Skin of body (tissue), 2 donors: ENCODE measurements around the gene SOX8. TPM values are rescaled to one million over a fixed set of nuclear protein-coding genes. Genes with fewer than 3 reads are reported as not detected.

Experiments used
- DNase-seq: peaks from one replicate; lab custom pipeline; 2025; lab: John Stamatoyannopoulos, UW
- total RNA-seq: library from RNA; depleted of rRNA; stranded (reverse); fragments of >200 nt; gene quantifications from one replicate; pipeline ENCODE4 v1.2.3, GENCODE V29; 2014

SOX8 gene
- total RNA-seq, 1 donor from 2014 or later = 6.8 TPM

DNA sequence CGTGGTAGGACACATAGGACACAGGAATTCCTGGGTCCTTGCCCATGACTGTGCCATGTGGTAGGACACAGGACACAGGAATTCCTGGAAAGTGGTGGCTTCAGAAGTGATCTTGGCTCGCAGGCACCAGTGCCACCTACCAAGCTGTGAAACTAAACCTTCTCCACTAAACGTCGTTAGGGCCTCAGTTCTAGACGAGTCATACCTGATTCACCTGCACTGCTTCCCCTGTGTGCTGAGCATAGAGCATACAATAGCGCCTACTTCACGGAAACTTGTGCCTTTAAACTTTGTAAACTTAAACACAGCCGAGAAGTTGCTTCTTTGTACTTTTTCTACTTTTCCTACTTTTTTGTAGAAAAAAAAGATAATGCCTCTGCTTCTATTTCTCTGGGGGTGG, 4.8 kb downstream of the SOX8 start:
- no peak for DNase-seq

GRCh38 chr16:986925-987582, 5.5 kb downstream of the SOX8 start:
- no peak for DNase-seq

- no peak for DNase-seq
These were observed 6.3 kb downstream of the SOX8 start for GRCh38 chr16:987906-988305.

DNA sequence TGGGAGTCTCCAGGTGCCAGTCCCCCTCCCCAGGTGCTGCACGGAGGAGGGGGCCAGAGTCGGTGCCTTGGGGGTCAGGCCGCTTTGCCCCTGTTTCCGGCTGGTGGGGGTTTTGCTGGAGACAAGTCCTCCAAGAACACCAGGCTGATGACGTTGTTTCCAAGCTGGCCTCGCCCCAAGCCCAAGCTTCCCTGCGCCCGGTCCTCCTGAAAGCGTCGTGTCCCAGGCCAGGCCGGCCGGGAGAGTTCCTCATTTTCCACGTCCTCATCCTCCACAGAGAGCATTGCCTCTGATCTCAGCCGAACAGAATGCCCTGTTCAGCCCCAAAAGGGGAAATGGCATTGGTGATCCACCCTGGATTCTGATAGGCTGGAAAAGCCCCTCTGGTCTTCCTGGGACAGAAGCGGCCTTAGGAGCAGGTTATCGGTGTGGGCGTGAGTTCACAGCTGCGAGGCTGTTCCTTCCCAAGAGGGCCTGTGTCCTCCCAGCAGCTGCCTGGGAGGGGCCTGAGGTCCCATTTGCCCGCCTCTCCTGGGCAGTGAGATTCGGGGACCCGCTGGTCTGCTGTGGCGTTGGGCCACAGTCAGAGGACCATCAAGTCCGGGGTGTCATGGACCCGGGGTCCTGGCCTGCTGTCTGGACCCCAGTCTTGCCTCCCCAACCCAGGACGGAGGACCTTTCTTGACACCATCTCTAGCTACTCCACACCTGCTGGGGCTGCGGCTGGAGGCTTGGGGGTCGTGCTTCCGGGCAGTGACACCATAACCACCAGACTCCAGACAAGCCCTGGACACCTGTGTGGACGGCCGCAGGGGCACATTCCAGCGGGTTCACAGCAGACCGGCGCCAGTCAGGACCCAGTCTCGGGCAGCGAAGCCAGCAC, 7.1 kb downstream of the SOX8 start:
- DNase-seq = no peak

GRCh38 chr16:989354-989814, 7.8 kb downstream of the SOX8 start:
- no peak for DNase-seq

GRCh38 chr16:990516-991291, 9.1 kb downstream of the SOX8 start:
- DNase-seq = no peak

GRCh38 chr16:991345-991744, 9.8 kb downstream of the SOX8 start:
- DNase-seq = no peak

- no peak for DNase-seq
These were observed 10.2 kb downstream of the SOX8 start for GRCh38 chr16:991773-992172.

DNA sequence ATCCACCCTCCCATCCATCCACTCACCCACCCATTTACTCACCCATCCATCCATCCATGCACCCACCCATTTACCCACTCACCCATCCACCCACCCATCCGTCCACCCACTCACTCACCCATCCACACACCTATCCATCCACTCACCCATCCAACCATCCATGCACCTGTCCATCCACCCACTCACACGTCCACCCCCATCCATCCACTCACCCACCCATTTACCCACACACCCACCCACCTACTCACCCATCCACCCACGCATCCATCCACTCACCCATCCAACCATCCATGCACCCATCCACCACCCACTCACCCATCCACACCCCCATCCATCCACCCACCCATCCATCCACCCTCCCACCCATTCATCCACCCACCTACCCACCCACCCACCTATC, 12.2 kb downstream of the SOX8 start:
- DNase-seq = no peak

DNA sequence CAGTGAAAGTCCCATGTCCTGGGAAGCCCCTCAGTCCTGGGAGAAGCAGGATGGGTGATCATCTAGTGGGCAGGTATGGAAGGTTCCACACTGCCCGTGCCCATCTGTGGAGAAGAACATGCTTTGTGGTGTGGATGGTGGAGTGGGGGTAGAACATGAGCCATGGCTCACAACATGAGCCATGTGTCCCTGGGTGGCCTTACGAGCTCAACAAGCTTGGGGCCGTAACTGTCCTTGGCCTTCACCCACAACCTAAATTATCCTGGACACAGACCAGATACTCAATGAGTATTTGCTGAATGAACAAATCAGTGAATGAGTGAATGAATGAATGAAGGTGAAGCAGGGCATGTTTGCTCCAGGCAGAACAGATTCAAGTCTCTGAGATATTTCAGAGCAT, 13.5 kb downstream of the SOX8 start:
- no peak for DNase-seq

DNA sequence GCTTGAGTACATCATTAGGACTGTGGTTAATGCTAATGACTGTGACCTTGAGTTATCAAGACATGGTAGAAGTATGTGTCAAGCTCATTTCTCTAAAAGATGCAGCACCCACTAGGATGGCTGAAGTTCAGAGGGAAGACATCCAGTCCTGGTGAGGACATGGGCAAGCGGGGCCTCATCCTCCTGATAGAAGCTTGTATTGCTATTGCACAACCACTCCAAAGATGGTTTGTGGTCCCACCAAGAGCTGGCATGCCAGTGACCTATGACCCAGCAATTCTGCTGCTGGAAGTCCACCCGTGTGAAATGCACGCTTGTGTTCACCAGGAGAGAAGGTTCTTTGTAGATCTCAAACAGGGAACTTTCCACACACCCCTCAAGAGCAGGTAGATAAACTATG, 14.2 kb downstream of the SOX8 start:
- no peak for DNase-seq

DNA sequence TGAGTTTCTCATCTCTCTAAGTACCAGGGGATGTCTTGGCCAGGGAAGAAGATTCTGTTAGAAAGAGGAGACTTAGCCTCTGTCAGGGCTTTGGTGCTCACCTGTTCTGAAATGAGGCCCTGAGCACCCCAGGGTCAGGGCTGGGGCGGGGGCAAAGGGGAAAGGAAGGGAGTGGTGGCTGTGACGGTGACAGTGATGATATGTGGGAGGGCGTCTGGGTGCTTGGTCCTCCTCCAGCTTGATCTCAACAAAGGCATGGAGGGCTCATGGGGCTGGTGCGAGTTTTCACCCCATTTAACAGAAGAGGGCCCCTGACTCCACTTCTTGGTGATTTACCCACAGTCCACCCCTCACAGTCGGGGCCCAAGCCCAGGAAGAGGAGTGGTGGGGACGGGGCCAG, 15.1 kb downstream of the SOX8 start:
- DNase-seq = no peak

- DNase-seq = no peak
These were observed 16.0 kb downstream of the SOX8 start for GRCh38 chr16:997440-998051.

- no peak for DNase-seq
These were observed 16.6 kb downstream of the SOX8 start for GRCh38 chr16:998211-998610.

DNA sequence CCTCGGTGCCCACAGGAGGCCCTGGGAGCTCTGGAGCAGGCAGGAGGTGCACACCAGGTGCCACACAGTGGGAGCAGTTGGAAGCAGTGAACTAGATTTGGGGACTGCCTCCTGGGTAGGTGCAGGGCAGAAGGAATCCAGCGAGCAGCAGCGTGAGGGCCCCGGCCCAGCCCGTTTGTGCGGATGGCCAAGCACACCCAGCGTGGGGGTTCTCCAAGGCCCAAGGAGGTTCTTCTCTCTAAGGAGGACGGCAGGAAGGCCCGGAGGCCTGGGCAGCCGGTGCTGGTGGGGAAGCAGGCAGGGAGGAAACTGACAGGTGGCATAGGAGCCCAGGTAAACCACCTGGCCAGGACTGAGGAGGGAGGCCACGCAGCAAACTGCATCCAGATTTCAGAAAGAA, 17.0 kb downstream of the SOX8 start:
- no peak for DNase-seq

- DNase-seq = no peak
These were observed 18.1 kb downstream of the SOX8 start for GRCh38 chr16:999677-1000076.

DNA sequence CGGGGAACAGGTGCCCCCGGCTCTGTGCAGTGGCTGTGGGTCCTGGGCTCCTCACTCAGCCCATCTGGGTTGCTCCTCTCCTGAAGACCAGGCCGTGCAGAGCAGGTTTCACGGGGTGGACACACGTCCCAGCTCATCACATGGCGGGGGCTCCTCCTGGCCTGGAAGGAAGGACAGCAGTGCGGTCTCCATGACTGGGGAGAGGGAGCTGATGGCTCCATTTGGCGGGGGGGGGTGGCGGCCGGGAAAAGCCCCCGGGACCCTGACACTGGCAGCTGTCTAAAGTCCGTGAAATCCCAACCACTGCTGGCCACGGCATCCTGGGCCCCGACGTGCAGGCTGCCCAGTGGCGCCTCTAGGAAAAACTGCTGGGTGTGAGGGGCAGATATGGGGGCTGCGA, 19.0 kb downstream of the SOX8 start:
- no peak for DNase-seq

- DNase-seq = no peak
These were observed 19.5 kb downstream of the SOX8 start for GRCh38 chr16:1001096-1001495.

DNA sequence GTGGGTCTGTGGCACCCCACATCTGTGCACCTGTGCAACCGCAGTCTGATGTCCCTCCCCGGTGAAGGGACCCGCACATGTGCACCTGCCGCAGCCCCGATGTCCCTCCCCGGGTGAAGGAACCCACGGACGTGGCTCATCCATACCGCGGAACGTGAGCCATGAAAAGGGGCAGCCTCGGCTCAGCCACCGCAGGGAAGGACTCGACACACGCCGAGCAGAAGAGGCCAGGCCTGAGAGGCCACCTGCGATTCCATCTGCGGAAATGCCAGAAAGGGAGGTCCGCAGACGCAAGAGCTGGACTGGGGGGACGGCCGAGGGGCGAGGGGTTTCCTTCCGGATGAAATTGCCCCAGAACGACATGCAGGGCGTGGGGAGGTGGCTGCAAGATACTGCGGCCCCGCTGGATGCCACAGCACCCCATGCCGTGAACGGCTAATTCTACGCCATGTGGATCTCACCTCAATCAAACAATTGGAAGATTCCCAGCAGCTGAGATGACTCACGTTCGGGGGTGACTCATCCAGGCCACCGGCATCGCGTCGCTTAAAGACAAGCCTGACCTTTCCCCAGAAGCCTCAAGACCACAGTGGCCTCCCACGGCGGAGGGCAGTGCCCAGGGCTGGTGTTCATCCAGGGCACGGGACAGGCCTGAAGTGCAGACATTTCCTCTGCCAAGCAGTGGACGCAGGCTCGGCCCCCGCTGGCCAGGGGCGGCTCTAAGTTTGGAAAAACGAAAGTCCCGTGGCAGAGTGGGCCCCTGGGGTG, 21.0 kb downstream of the SOX8 start:
- no peak for DNase-seq

- no peak for DNase-seq
These were observed 22.1 kb downstream of the SOX8 start for GRCh38 chr16:1003391-1004347.
